Endodermal cell (in vitro differentiated cells): ENCODE data around the gene ITLN1. TPM values are rescaled to one million over a fixed set of nuclear protein-coding genes. Genes with fewer than 3 reads are reported as not detected.

Source experiments
- DNase-seq: peaks from one replicate; pipeline ENCODE4 v3.0.0-alpha.2; 2017
- H3K27ac ChIP-seq: 2 replicates; pipeline ENCODE4 v1.5.1; 2013; ENCODE audit warnings: mild to moderate bottlenecking, low read depth, low read length, moderate library complexity
- H3K27me3 ChIP-seq: 2 replicates; pipeline ENCODE4 v1.6.1; 2013; ENCODE audit warnings: mild to moderate bottlenecking, low read length, moderate library complexity; ENCODE audit not compliant: insufficient read depth, control insufficient read depth, poor library complexity, severe bottlenecking
- H3K36me3 ChIP-seq: 2 replicates; pipeline ENCODE4 v1.7.0; 2013; ENCODE audit warnings: mild to moderate bottlenecking, low read length, moderate library complexity; ENCODE audit not compliant: control insufficient read depth, insufficient read depth
- H3K4me1 ChIP-seq: one replicate; pipeline ENCODE4 v1.7.0; 2013; ENCODE audit warnings: low read length; ENCODE audit not compliant: control insufficient read depth, insufficient read depth
- H3K4me3 ChIP-seq: 2 replicates; pipeline ENCODE4 v1.5.1; 2013; ENCODE audit warnings: mild to moderate bottlenecking, low read length, moderate library complexity
- H3K9ac ChIP-seq: 2 replicates; pipeline ENCODE4 v1.6.1; 2013; ENCODE audit warnings: mild to moderate bottlenecking, low read length, moderate library complexity; ENCODE audit not compliant: poor library complexity, severe bottlenecking; ENCODE audit errors: extremely low read depth
- H3K9me3 ChIP-seq: 2 replicates; pipeline ENCODE4 v1.6.1; 2013; ENCODE audit warnings: mild to moderate bottlenecking, low read length, moderate library complexity; ENCODE audit not compliant: control insufficient read depth
- H3K27ac Mint-ChIP-seq: 2 replicates; pipeline ENCODE4 v1.8.0; 2020; ENCODE audit warnings: mixed read lengths
- H3K27me3 Mint-ChIP-seq: 2 replicates; pipeline ENCODE4 v1.8.0; 2021; ENCODE audit warnings: mild to moderate bottlenecking, mixed read lengths; ENCODE audit not compliant: insufficient read depth
- H3K36me3 Mint-ChIP-seq: 2 replicates; pipeline ENCODE4 v1.8.0; 2020; ENCODE audit warnings: low read depth, mixed read lengths
- H3K4me1 Mint-ChIP-seq: 2 replicates; pipeline ENCODE4 v1.8.0; 2020; ENCODE audit warnings: mixed read lengths
- H3K4me3 Mint-ChIP-seq: 2 replicates; pipeline ENCODE4 v1.8.0; 2020; ENCODE audit warnings: mild to moderate bottlenecking, moderate library complexity, mixed read lengths
- H3K9me3 Mint-ChIP-seq: 2 replicates; pipeline ENCODE4 v1.8.0; 2020; ENCODE audit warnings: mild to moderate bottlenecking, mixed read lengths
- WGBS, 2 experiments: methylation state at CpG; one replicate each; pipeline versions ENCODE4 v1.1.5 to v1.1.7; 2013; ENCODE audit warnings: missing lambda C conversion rate in 2 of 2, mixed read lengths in 1 of 2; ENCODE audit not compliant: insufficient coverage in 1 of 2, insufficient read length in 1 of 2; 5-methylcytosine and 5-hydroxymethylcytosine counted together
- total RNA-seq, 2 donors: library from RNA; stranded (reverse); fragmentation: NEBNext Ultra II Directional in 1 of 2; extraction: Animal tissue kit (Norgen Biotek cat#: 25700) in 1 of 2; gene quantifications; 2 replicates in 1 of 2; 3 replicates in 1 of 2; pipeline ENCODE4 v1.2.1, GENCODE V29; 2021
- TF ChIP-seq, protein P1 (sequence below): fragments of 200-600 bp; sonication (generic); conservative IDR thresholded peaks from 2 replicates; pipeline ENCODE4 v1.5.0; 2021; ENCODE audit warnings: antibody characterized with exemption, mild to moderate bottlenecking

Gene ITLN1
- total RNA-seq, 2 donors from 2014 or later, result 0.22 to 0.51 TPM

DNA sequence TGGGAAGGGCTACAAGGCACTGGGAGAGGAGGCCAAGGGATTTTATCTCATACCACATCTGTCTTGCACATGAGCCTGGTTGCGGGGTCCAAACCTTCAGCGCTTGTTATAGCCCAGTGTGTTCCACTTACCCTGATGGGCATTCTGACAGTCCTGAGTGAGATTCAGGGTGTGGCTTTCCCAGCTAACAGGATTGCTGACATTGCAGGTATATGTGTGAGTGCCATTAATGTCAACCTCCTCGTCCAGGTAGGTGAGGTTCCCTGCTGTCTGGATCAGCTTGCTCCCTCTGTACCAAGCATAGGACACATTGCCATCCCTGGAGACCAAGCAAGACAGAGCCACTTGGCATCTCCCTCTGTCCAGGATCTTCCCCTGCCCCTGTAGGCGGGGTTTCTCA lies 43.9 kb downstream of the ITLN1 start:
- H3K4me1 ChIP-seq, result no peaks in the 10 kb centered on the region
- Mint-ChIP-seq H3K27me3 (peaks cover 2% of the 10 kb centered on the region), H3K36me3 (no peaks in the 10 kb centered on the region), H3K4me3 (no peak overlapping the region), H3K9me3 (no peaks in the 10 kb centered on the region), H3K27ac (no peak overlapping the region), H3K4me1 (peaks cover 10% of the 10 kb centered on the region)
- H3K9me3 ChIP-seq, result peaks cover 7% of the 10 kb centered on the region
- no peak overlapping the region for H3K9ac ChIP-seq
- TF ChIP-seq, protein P1, sequence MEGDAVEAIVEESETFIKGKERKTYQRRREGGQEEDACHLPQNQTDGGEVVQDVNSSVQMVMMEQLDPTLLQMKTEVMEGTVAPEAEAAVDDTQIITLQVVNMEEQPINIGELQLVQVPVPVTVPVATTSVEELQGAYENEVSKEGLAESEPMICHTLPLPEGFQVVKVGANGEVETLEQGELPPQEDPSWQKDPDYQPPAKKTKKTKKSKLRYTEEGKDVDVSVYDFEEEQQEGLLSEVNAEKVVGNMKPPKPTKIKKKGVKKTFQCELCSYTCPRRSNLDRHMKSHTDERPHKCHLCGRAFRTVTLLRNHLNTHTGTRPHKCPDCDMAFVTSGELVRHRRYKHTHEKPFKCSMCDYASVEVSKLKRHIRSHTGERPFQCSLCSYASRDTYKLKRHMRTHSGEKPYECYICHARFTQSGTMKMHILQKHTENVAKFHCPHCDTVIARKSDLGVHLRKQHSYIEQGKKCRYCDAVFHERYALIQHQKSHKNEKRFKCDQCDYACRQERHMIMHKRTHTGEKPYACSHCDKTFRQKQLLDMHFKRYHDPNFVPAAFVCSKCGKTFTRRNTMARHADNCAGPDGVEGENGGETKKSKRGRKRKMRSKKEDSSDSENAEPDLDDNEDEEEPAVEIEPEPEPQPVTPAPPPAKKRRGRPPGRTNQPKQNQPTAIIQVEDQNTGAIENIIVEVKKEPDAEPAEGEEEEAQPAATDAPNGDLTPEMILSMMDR, result no peak
- no peak for DNase-seq
- no peak overlapping the region for H3K4me3 ChIP-seq
- H3K27ac ChIP-seq, result no peak overlapping the region
- H3K36me3 ChIP-seq, result no peaks in the 10 kb centered on the region
- H3K27me3 ChIP-seq, result no peaks in the 10 kb centered on the region
- WGBS, 2 experiments, result 88 to 90% methylated on average over 2 to 4 of the region's 4 CpGs

DNA sequence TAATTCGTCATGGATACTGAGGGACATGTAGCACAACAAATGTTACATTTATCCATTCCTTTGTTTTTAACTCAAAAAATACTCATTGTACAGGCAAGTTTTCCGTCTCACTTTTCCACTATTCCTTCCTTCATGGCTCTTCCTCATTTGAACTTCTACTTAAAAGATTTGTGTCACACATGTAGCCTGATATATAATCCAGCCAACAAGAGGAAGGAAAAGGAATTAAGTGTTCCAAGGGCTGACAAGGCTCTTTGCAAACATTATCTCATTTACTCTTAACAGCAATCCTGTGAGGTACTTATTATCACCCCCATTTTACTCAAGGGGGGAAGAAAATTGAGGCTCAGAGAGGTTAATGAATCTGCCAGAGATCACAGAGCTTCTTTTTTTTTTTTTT lies 45.2 kb downstream of the ITLN1 start:
- H3K27me3 ChIP-seq, result no peaks in the 10 kb centered on the region
- no peak for DNase-seq
- H3K4me1 Mint-ChIP-seq, result peaks cover 11% of the 10 kb centered on the region
- 89 to 100% methylated on average over 2 of the region's 2 CpGs for WGBS, 2 experiments
- TF ChIP-seq, protein P1, result no peak
- no peak overlapping the region for H3K9ac ChIP-seq
- H3K9me3 Mint-ChIP-seq, result no peaks in the 10 kb centered on the region
- no peaks in the 10 kb centered on the region for H3K9me3 ChIP-seq
- no peaks in the 10 kb centered on the region for H3K36me3 ChIP-seq
- no peak overlapping the region for H3K27ac Mint-ChIP-seq
- no peak overlapping the region for H3K4me3 Mint-ChIP-seq
- no peaks in the 10 kb centered on the region for H3K36me3 Mint-ChIP-seq
- H3K27ac ChIP-seq, result no peak overlapping the region
- no peaks in the 10 kb centered on the region for H3K4me1 ChIP-seq
- no peak overlapping the region for H3K4me3 ChIP-seq
- peaks cover 2% of the 10 kb centered on the region for H3K27me3 Mint-ChIP-seq

DNA sequence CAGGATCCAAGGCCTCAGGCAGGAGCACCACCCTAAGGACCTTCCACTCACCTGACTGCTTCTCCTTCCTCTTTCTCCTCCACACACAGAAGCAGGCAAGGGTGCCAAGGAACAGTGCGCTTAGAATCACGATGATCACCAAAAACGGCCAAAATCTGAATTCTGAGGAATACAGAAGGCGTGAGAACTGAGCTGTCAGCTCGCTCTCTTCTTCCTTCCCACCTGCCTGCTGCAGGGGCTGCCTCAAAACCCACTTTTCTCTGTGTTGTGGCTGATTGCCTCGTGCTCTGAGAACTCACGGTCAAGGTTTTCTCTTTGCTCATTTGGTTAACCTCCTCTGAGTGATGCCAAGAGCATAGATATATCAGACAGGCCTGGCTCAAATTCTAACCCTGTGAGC lies 46.1 kb downstream of the ITLN1 start:
- DNase-seq, result no peak
- H3K9me3 Mint-ChIP-seq, result no peaks in the 10 kb centered on the region
- 91 to 93% methylated on average over 6 to 7 of the region's 7 CpGs for WGBS, 2 experiments
- no peak overlapping the region for H3K4me3 ChIP-seq
- H3K9me3 ChIP-seq, result no peaks in the 10 kb centered on the region
- H3K4me1 ChIP-seq, result no peaks in the 10 kb centered on the region
- H3K27ac ChIP-seq, result no peak overlapping the region
- H3K27me3 ChIP-seq, result no peaks in the 10 kb centered on the region
- no peak overlapping the region for H3K4me3 Mint-ChIP-seq
- no peaks in the 10 kb centered on the region for H3K36me3 Mint-ChIP-seq
- H3K27me3 Mint-ChIP-seq, result peaks cover 2% of the 10 kb centered on the region
- no peak overlapping the region for H3K27ac Mint-ChIP-seq
- no peak overlapping the region for H3K9ac ChIP-seq
- H3K4me1 Mint-ChIP-seq, result peaks cover 14% of the 10 kb centered on the region
- TF ChIP-seq, protein P1, result no peak
- no peaks in the 10 kb centered on the region for H3K36me3 ChIP-seq
